HFFc6 (cell line): ENCODE measurements around the gene ADAM11. TPM values are rescaled to one million over a fixed set of nuclear protein-coding genes. Genes with fewer than 3 reads are reported as not detected.

Source experiments
- DNase-seq: peaks from one replicate; pipeline ENCODE4 v3.0.0-alpha.2; 2018
- H3K27ac Mint-ChIP-seq: 2 replicates; pipeline ENCODE4 v1.8.0; 2020; ENCODE audit warnings: mild to moderate bottlenecking, mixed read lengths
- H3K27me3 Mint-ChIP-seq: 2 replicates; pipeline ENCODE4 v1.8.0; 2021; ENCODE audit warnings: mild to moderate bottlenecking, moderate library complexity, mixed read lengths; ENCODE audit not compliant: insufficient read depth
- H3K36me3 Mint-ChIP-seq: 2 replicates; pipeline ENCODE4 v1.8.0; 2021; ENCODE audit warnings: low read depth, mixed read lengths
- H3K4me1 Mint-ChIP-seq: 2 replicates; pipeline ENCODE4 v1.8.0; 2020; ENCODE audit warnings: low read depth, mixed read lengths
- H3K4me3 Mint-ChIP-seq: 2 replicates; pipeline ENCODE4 v1.8.0; 2020; ENCODE audit warnings: mild to moderate bottlenecking, moderate library complexity, mixed read lengths
- H3K9me3 Mint-ChIP-seq: 2 replicates; pipeline ENCODE4 v1.8.0; 2020; ENCODE audit warnings: mild to moderate bottlenecking, mixed read lengths
- CTCF ChIP-seq: fragments of 200-600 bp; sonication (generic); IDR thresholded peaks from 2 replicates; pipeline ENCODE4 v1.5.0; 2021; ENCODE audit warnings: antibody characterized with exemption, mild to moderate bottlenecking
- total RNA-seq, 6 experiments: library from RNA; stranded (reverse); fragmentation: NEBNext Ultra II Directional; extraction: Animal tissue kit (Norgen Biotek cat#: 25700); gene quantifications; 2 replicates in 1 of 6; 3 replicates in 5 of 6; pipeline ENCODE4 v1.2.3, GENCODE V29; 2021

ADAM11 gene
- total RNA-seq, 6 experiments from 2014 or later: 0.14 to 0.27 (median 0.16) TPM

GRCh38 chr17:44747566-44747965 lies 11.2 kb upstream of the ADAM11 start:
- H3K4me3 Mint-ChIP-seq: no peak overlapping the region
- no peak for DNase-seq

GRCh38 chr17:44749076-44749979 lies 9.5 kb upstream of the ADAM11 start:
- Mint-ChIP-seq H3K9me3 (no peaks in the 10 kb centered on the region), H3K27me3 (peaks cover 5% of the 10 kb centered on the region; the same call in 1 of the 2 replicates), H3K4me3 (no peak overlapping the region), H3K4me1 (no peaks in the 10 kb centered on the region), H3K27ac (no peak overlapping the region), H3K36me3 (no peaks in the 10 kb centered on the region)
- no peak for DNase-seq
- no peak for TF ChIP-seq CTCF

More at GRCh38 chr17:44747566-44747965, 11.2 kb upstream of the ADAM11 start:
- peaks cover 5% of the 10 kb centered on the region; the same call in 1 of the 2 replicates for H3K27me3 Mint-ChIP-seq
- H3K4me1 Mint-ChIP-seq: no peaks in the 10 kb centered on the region
- no peak for TF ChIP-seq CTCF
- H3K36me3 Mint-ChIP-seq: no peaks in the 10 kb centered on the region
- no peak overlapping the region for H3K27ac Mint-ChIP-seq
- H3K9me3 Mint-ChIP-seq: no peaks in the 10 kb centered on the region

- peaks cover 5% of the 10 kb centered on the region; the same call in 1 of the 2 replicates for H3K27me3 Mint-ChIP-seq
- no peak for TF ChIP-seq CTCF
- no peak overlapping the region for H3K27ac Mint-ChIP-seq
- H3K4me1 Mint-ChIP-seq: no peaks in the 10 kb centered on the region
- H3K9me3 Mint-ChIP-seq: no peaks in the 10 kb centered on the region
- DNase-seq: no peak
- no peaks in the 10 kb centered on the region for H3K36me3 Mint-ChIP-seq
- no peak overlapping the region for H3K4me3 Mint-ChIP-seq
These were observed 8.8 kb upstream of the ADAM11 start for GRCh38 chr17:44749980-44750318.

DNA sequence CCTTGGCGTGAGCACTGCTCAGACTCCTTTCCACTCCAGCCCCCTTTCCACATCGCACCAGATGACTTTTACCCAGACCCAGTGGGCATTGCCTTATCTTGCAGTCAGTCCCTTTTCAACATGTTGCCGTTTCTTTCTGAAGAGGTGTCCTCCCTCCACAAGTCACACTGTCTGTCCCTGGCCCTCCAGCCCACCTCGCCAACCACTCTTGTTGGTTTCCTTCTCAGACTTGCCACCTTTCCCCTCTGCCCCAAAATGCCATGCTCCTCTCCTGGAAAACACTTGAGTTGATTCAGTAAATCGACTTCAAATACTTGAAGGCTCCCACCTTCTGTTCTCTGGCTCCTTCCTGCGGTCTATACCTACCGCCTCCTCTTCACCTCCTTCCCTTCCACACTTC lies 7.5 kb upstream of the ADAM11 start:
- no peaks in the 10 kb centered on the region for H3K4me1 Mint-ChIP-seq
- no peak for TF ChIP-seq CTCF
- H3K4me3 Mint-ChIP-seq: no peak overlapping the region
- no peaks in the 10 kb centered on the region for H3K9me3 Mint-ChIP-seq
- no peak for DNase-seq
- no peaks in the 10 kb centered on the region for H3K36me3 Mint-ChIP-seq
- H3K27me3 Mint-ChIP-seq: peaks cover 5% of the 10 kb centered on the region; the same call in 1 of the 2 replicates
- H3K27ac Mint-ChIP-seq: no peak overlapping the region

GRCh38 chr17:44751806-44752205 lies 7.0 kb upstream of the ADAM11 start:
- Mint-ChIP-seq H3K27me3 (peaks cover 5% of the 10 kb centered on the region; the same call in 1 of the 2 replicates), H3K36me3 (no peaks in the 10 kb centered on the region), H3K27ac (no peak overlapping the region), H3K9me3 (no peaks in the 10 kb centered on the region), H3K4me3 (no peak overlapping the region), H3K4me1 (no peaks in the 10 kb centered on the region)
- no peak for DNase-seq
- TF ChIP-seq CTCF: no peak
